Nephron (organoid): ENCODE results near the gene SLCO4A1.

Experiments
- H3K27ac Mint-ChIP-seq, 3 experiments: 2 replicates each; pipeline ENCODE4 v1.8.0; 2020; ENCODE audit warnings: mixed read lengths in 3 of 3, mild to moderate bottlenecking in 2 of 3, moderate library complexity in 1 of 3
- H3K27me3 Mint-ChIP-seq: 2 replicates; pipeline ENCODE4 v1.8.0; 2021; ENCODE audit warnings: low read depth, mild to moderate bottlenecking, moderate library complexity, mixed read lengths
- H3K36me3 Mint-ChIP-seq: 2 replicates; pipeline ENCODE4 v1.8.0; 2020; ENCODE audit warnings: low read depth, mixed read lengths
- H3K4me1 Mint-ChIP-seq: 2 replicates; pipeline ENCODE4 v1.8.0; 2020; ENCODE audit warnings: mixed read lengths
- H3K4me3 Mint-ChIP-seq, 3 experiments: 2 replicates each; pipeline ENCODE4 v1.8.0; 2020; ENCODE audit warnings: mild to moderate bottlenecking in 3 of 3, mixed read lengths in 3 of 3, moderate library complexity in 2 of 3
- H3K9me3 Mint-ChIP-seq: 2 replicates; pipeline ENCODE4 v1.8.0; 2020; ENCODE audit warnings: mixed read lengths
- TF ChIP-seq, protein P1 (sequence below), 3 experiments: fragments of 200-600 bp; sonication (generic); IDR thresholded peaks; one replicate each; pipeline ENCODE4 v1.5.0; 2021; ENCODE audit warnings: antibody characterized with exemption in 3 of 3; ENCODE audit not compliant: unreplicated experiment in 3 of 3

Gene SLCO4A1

GRCh38 chr20:62642051-62642665, at the start of gene SLCO4A1:
Gene SLCO4A1 (plus strand): TSS chr20:62642503. CDS start chr20:62656455, 13,952 bp downstream.
- Mint-ChIP-seq H3K4me1 (no peaks in the 10 kb centered on the region), H3K27me3 (peaks cover 84% of the 10 kb centered on the region), H3K9me3 (no peaks in the 10 kb centered on the region), H3K4me3 (peak within 1 kb of the TSS; percentile 68 to 75 (median 74)), H3K27ac (no peak within 1 kb of the TSS), H3K36me3 (no peaks in the 10 kb centered on the region)
- TF ChIP-seq, protein P1, sequence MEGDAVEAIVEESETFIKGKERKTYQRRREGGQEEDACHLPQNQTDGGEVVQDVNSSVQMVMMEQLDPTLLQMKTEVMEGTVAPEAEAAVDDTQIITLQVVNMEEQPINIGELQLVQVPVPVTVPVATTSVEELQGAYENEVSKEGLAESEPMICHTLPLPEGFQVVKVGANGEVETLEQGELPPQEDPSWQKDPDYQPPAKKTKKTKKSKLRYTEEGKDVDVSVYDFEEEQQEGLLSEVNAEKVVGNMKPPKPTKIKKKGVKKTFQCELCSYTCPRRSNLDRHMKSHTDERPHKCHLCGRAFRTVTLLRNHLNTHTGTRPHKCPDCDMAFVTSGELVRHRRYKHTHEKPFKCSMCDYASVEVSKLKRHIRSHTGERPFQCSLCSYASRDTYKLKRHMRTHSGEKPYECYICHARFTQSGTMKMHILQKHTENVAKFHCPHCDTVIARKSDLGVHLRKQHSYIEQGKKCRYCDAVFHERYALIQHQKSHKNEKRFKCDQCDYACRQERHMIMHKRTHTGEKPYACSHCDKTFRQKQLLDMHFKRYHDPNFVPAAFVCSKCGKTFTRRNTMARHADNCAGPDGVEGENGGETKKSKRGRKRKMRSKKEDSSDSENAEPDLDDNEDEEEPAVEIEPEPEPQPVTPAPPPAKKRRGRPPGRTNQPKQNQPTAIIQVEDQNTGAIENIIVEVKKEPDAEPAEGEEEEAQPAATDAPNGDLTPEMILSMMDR (IDR thresholded peaks at IDR 0.05; ENCODE audit: unreplicated experiment in 3 of 3), result no peak

GRCh38 chr20:62592506-62593177, 49.7 kb upstream of the SLCO4A1 start:
- Mint-ChIP-seq H3K4me3 (no peak overlapping the region), H3K36me3 (peaks cover 4% of the 10 kb centered on the region), H3K27me3 (peaks cover 54% of the 10 kb centered on the region), H3K4me1 (no peaks in the 10 kb centered on the region), H3K27ac (no peak overlapping the region), H3K9me3 (no peaks in the 10 kb centered on the region)
- TF ChIP-seq, protein P1 (IDR thresholded peaks at IDR 0.05; ENCODE audit: unreplicated experiment in 3 of 3), result no peak

DNA sequence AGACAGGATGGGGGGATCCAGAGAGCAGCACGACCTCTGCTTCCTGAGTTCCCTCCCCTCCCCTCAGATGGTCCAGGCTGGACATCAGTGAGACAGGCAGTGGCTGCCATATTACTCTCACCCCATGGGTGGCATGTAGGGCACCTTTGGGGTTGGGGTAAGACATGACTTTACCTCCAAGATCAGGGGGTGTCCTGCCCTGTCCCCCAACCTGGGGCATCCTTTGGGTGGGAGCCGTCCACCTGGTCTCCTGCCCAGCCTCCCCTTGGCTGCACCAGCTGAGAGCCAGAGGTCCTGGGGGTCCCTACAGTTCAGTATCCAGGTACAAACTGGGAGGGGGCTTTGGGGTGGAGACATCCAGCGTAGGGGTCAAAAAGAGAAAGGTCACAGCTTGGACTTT, 48.7 kb upstream of the SLCO4A1 start:
- no peaks in the 10 kb centered on the region for H3K4me1 Mint-ChIP-seq
- no peaks in the 10 kb centered on the region for H3K9me3 Mint-ChIP-seq
- no peak overlapping the region for H3K4me3 Mint-ChIP-seq
- no peak overlapping the region for H3K27ac Mint-ChIP-seq
- TF ChIP-seq, protein P1 (IDR thresholded peaks at IDR 0.05; ENCODE audit: unreplicated experiment in 3 of 3), result no peak
- peaks cover 59% of the 10 kb centered on the region for H3K27me3 Mint-ChIP-seq
- H3K36me3 Mint-ChIP-seq, result peaks cover 4% of the 10 kb centered on the region

- TF ChIP-seq, protein P1 (IDR thresholded peaks at IDR 0.05; ENCODE audit: unreplicated experiment in 3 of 3), result no peak
- Mint-ChIP-seq H3K4me1 (no peaks in the 10 kb centered on the region), H3K9me3 (no peaks in the 10 kb centered on the region), H3K4me3 (no peak overlapping the region), H3K27ac (no peak overlapping the region), H3K36me3 (peaks cover 4% of the 10 kb centered on the region), H3K27me3 (peaks cover 74% of the 10 kb centered on the region)
Observed at GRCh38 chr20:62595069-62595468, 47.2 kb upstream of the SLCO4A1 start.

GRCh38 chr20:62595491-62595890, 46.8 kb upstream of the SLCO4A1 start:
- Mint-ChIP-seq H3K4me1 (no peaks in the 10 kb centered on the region), H3K27ac (no peak overlapping the region), H3K4me3 (no peak overlapping the region), H3K36me3 (peaks cover 4% of the 10 kb centered on the region), H3K9me3 (no peaks in the 10 kb centered on the region), H3K27me3 (peaks cover 78% of the 10 kb centered on the region)
- TF ChIP-seq, protein P1 (IDR thresholded peaks at IDR 0.05; ENCODE audit: unreplicated experiment in 3 of 3), result no peak

DNA sequence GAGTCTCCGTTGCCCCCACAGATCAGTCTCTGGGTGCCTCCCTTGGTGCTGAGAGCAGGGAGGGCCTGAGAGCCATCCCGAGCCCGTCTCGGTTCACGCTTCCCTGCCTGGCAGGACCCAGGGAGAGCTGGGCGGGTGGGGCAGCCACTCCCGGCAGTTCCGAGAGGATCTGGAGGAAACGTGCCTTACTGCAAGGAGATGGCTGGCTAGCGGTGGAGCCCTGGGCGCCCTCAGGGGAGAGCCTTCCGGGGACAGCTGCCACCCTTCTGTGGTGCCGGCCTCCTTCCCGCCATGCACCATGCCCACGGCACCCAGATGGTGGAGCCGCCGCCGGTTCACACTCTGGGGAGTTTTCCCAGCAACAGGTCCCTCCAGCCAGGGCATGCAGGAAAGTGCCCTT, 45.8 kb upstream of the SLCO4A1 start:
- Mint-ChIP-seq H3K27me3 (peaks cover 85% of the 10 kb centered on the region), H3K36me3 (peaks cover 4% of the 10 kb centered on the region), H3K4me3 (no peak overlapping the region), H3K9me3 (no peaks in the 10 kb centered on the region), H3K27ac (no peak overlapping the region), H3K4me1 (no peaks in the 10 kb centered on the region)
- TF ChIP-seq, protein P1 (IDR thresholded peaks at IDR 0.05; ENCODE audit: unreplicated experiment in 3 of 3), result no peak
